ENCODE measurements around the gene KIAA1671. TPM values are rescaled to one million over a fixed set of nuclear protein-coding genes. Genes with fewer than 3 reads are reported as not detected.

The KIAA1671 gene
- total RNA-seq, 2 experiments from 2014 or later, result 12.3 to 14.0 TPM

GRCh38 chr22:24972369-24972768 is 19.9 kb downstream of the KIAA1671 start:
- no peaks in the 10 kb centered on the region for H3K36me3 Mint-ChIP-seq (ENCODE audit: low read depth)
- H3K9me3 Mint-ChIP-seq (ENCODE audit: low read depth), result no peaks in the 10 kb centered on the region
- no peaks in the 10 kb centered on the region for H3K4me1 Mint-ChIP-seq
- H3K27me3 Mint-ChIP-seq, result no peaks in the 10 kb centered on the region
- no peak overlapping the region for H3K4me3 Mint-ChIP-seq
- intact Hi-C loops (cut with DNase I, micrococcal nuclease), result no loop called here
- no peak for DNase-seq
- no peak overlapping the region for H3K27ac Mint-ChIP-seq
- POLR2A ChIA-PET, result no interaction called here
- CTCF ChIA-PET, result no interaction called here
- no peak for ATAC-seq

- ATAC-seq (no peak), DNase-seq (no peak)
- no peak overlapping the region for H3K4me3 Mint-ChIP-seq
- no peaks in the 10 kb centered on the region for H3K4me1 Mint-ChIP-seq
- intact Hi-C loops (cut with DNase I, micrococcal nuclease), result no loop called here
- H3K36me3 Mint-ChIP-seq (ENCODE audit: low read depth), result no peaks in the 10 kb centered on the region
- POLR2A ChIA-PET, result no interaction called here
- CTCF ChIA-PET, result interaction anchor here (0.5 to 0.6 kb wide), 2 partner anchors 75 to 229 kb away, joined by 3 read pairs; no protein-coding TSS in a partner anchor
- H3K9me3 Mint-ChIP-seq (ENCODE audit: low read depth), result no peaks in the 10 kb centered on the region
- H3K27ac Mint-ChIP-seq, result no peak overlapping the region
- H3K27me3 Mint-ChIP-seq, result no peaks in the 10 kb centered on the region
Measured at GRCh38 chr22:24973872-24974271, 21.4 kb downstream of the KIAA1671 start.

- ATAC-seq, result no peak
- Mint-ChIP-seq H3K27ac (no peak overlapping the region), H3K36me3 (ENCODE audit: low read depth) (no peaks in the 10 kb centered on the region), H3K4me1 (no peaks in the 10 kb centered on the region), H3K27me3 (no peaks in the 10 kb centered on the region), H3K4me3 (no peak overlapping the region), H3K9me3 (ENCODE audit: low read depth) (no peaks in the 10 kb centered on the region)
- ChIA-PET CTCF (no interaction called here), POLR2A (interaction anchor here (0.7 kb wide), 1 partner anchor 317 kb away, joined by 5 read pairs; no protein-coding TSS in a partner anchor)
- intact Hi-C loops (cut with DNase I, micrococcal nuclease), result no loop called here
- DNase-seq, result no peak
Measured at GRCh38 chr22:24975125-24975640, 22.7 kb downstream of the KIAA1671 start.

GRCh38 chr22:24975813-24976341 is 23.4 kb downstream of the KIAA1671 start:
- ChIA-PET CTCF (no interaction called here), POLR2A (no interaction called here)
- H3K4me3 Mint-ChIP-seq, result no peak overlapping the region

GRCh38 chr22:24976442-24977218 is 24.1 kb downstream of the KIAA1671 start:
- intact Hi-C loops (cut with DNase I, micrococcal nuclease), result no loop called here
- POLR2A ChIA-PET, result no interaction called here

More at GRCh38 chr22:24975813-24976341, 23.4 kb downstream of the KIAA1671 start:
- H3K9me3 Mint-ChIP-seq (ENCODE audit: low read depth), result no peaks in the 10 kb centered on the region
- no peak for ATAC-seq
- no peak overlapping the region for H3K27ac Mint-ChIP-seq
- no peak for DNase-seq
- no peaks in the 10 kb centered on the region for H3K27me3 Mint-ChIP-seq
- no peaks in the 10 kb centered on the region for H3K4me1 Mint-ChIP-seq
- no peaks in the 10 kb centered on the region for H3K36me3 Mint-ChIP-seq (ENCODE audit: low read depth)
- intact Hi-C loops (cut with DNase I, micrococcal nuclease), result no loop called here

GRCh38 chr22:24977370-24978221 is 25.1 kb downstream of the KIAA1671 start:
- intact Hi-C loops (cut with DNase I, micrococcal nuclease), result no loop called here
- ATAC-seq, result no peak
- POLR2A ChIA-PET, result no interaction called here

More at GRCh38 chr22:24976442-24977218, 24.1 kb downstream of the KIAA1671 start:
- Mint-ChIP-seq H3K27me3 (no peaks in the 10 kb centered on the region), H3K36me3 (ENCODE audit: low read depth) (no peaks in the 10 kb centered on the region), H3K27ac (no peak overlapping the region), H3K9me3 (ENCODE audit: low read depth) (no peaks in the 10 kb centered on the region), H3K4me3 (no peak overlapping the region), H3K4me1 (no peaks in the 10 kb centered on the region)
- no peak for ATAC-seq
- CTCF ChIA-PET, result interaction anchor here (0.7 kb wide), 1 partner anchor 129 kb away, joined by 3 read pairs; no protein-coding TSS in a partner anchor
- DNase-seq, result no peak

GRCh38 chr22:24978308-24978707 is 25.8 kb downstream of the KIAA1671 start:
- no peak overlapping the region for H3K4me3 Mint-ChIP-seq
- no peaks in the 10 kb centered on the region for H3K36me3 Mint-ChIP-seq (ENCODE audit: low read depth)
- no peaks in the 10 kb centered on the region for H3K4me1 Mint-ChIP-seq
- no peak for DNase-seq
- no peak overlapping the region for H3K27ac Mint-ChIP-seq
- H3K27me3 Mint-ChIP-seq, result no peaks in the 10 kb centered on the region
- intact Hi-C loops (cut with DNase I, micrococcal nuclease), result no loop called here
- no peak for ATAC-seq
- ChIA-PET POLR2A (no interaction called here), CTCF (no interaction called here)
- H3K9me3 Mint-ChIP-seq (ENCODE audit: low read depth), result no peaks in the 10 kb centered on the region

More at GRCh38 chr22:24977370-24978221, 25.1 kb downstream of the KIAA1671 start:
- DNase-seq, result no peak
- no peaks in the 10 kb centered on the region for H3K9me3 Mint-ChIP-seq (ENCODE audit: low read depth)
- H3K4me1 Mint-ChIP-seq, result no peaks in the 10 kb centered on the region
- H3K4me3 Mint-ChIP-seq, result no peak overlapping the region
- no peak overlapping the region for H3K27ac Mint-ChIP-seq
- no peaks in the 10 kb centered on the region for H3K27me3 Mint-ChIP-seq
- no peaks in the 10 kb centered on the region for H3K36me3 Mint-ChIP-seq (ENCODE audit: low read depth)
- CTCF ChIA-PET, result no interaction called here

GRCh38 chr22:24981066-24981465 is 28.6 kb downstream of the KIAA1671 start:
- ChIA-PET CTCF (no interaction called here), POLR2A (no interaction called here)
- Mint-ChIP-seq H3K27me3 (peaks cover 6% of the 10 kb centered on the region), H3K36me3 (ENCODE audit: low read depth) (no peaks in the 10 kb centered on the region), H3K9me3 (ENCODE audit: low read depth) (no peaks in the 10 kb centered on the region), H3K4me1 (peaks cover 6% of the 10 kb centered on the region), H3K4me3 (no peak overlapping the region), H3K27ac (no peak overlapping the region)
- intact Hi-C loops (cut with DNase I, micrococcal nuclease), result no loop called here
- DNase-seq (no peak), ATAC-seq (no peak)

- H3K27me3 Mint-ChIP-seq, result peaks cover 6% of the 10 kb centered on the region
- CTCF ChIA-PET, result no interaction called here
- ATAC-seq (no peak), DNase-seq (no peak)
- H3K27ac Mint-ChIP-seq, result no peak overlapping the region
- H3K9me3 Mint-ChIP-seq (ENCODE audit: low read depth), result no peaks in the 10 kb centered on the region
- POLR2A ChIA-PET, result no interaction called here
- no peaks in the 10 kb centered on the region for H3K36me3 Mint-ChIP-seq (ENCODE audit: low read depth)
- H3K4me3 Mint-ChIP-seq, result no peak overlapping the region
- intact Hi-C loops (cut with DNase I, micrococcal nuclease), result no loop called here
- H3K4me1 Mint-ChIP-seq, result peaks cover 6% of the 10 kb centered on the region
Measured at GRCh38 chr22:24981656-24982055, 29.1 kb downstream of the KIAA1671 start.

- Mint-ChIP-seq H3K27me3 (peaks cover 6% of the 10 kb centered on the region), H3K27ac (no peak overlapping the region), H3K4me1 (peaks cover 6% of the 10 kb centered on the region), H3K9me3 (ENCODE audit: low read depth) (no peaks in the 10 kb centered on the region), H3K4me3 (no peak overlapping the region), H3K36me3 (ENCODE audit: low read depth) (no peaks in the 10 kb centered on the region)
- ChIA-PET CTCF (interaction anchor here (0.6 kb wide), 1 partner anchor 30 kb away, joined by 3 read pairs; no protein-coding TSS in a partner anchor), POLR2A (no interaction called here)
- intact Hi-C loops (cut with DNase I, micrococcal nuclease), result no loop called here
- ATAC-seq (no peak), DNase-seq (no peak)
Measured at GRCh38 chr22:24982301-24983056, 30.0 kb downstream of the KIAA1671 start.

GRCh38 chr22:24983151-24983550 is 30.6 kb downstream of the KIAA1671 start:
- no peak for DNase-seq
- ChIA-PET CTCF (no interaction called here), POLR2A (no interaction called here)
- no peak for ATAC-seq
- Mint-ChIP-seq H3K36me3 (ENCODE audit: low read depth) (no peaks in the 10 kb centered on the region), H3K9me3 (ENCODE audit: low read depth) (no peaks in the 10 kb centered on the region), H3K4me1 (peaks cover 6% of the 10 kb centered on the region), H3K27me3 (peaks cover 6% of the 10 kb centered on the region), H3K27ac (no peak overlapping the region), H3K4me3 (no peak overlapping the region)
- intact Hi-C loops (cut with DNase I, micrococcal nuclease), result no loop called here

All from activated CD4-positive, alpha-beta T cell treated with anti-CD3 and anti-CD28 coated beads for 36 hours (primary cell).